OCI-LY1 (cell line): ENCODE data around the gene HTR1B.

Experiments
- CTCF ChIP-seq: fragments of 200-600 bp; sonication (generic), shearing (Covaris generic); IDR thresholded peaks from 2 replicates; pipeline ENCODE4 v1.5.1; 2017; ENCODE audit warnings: mild to moderate bottlenecking, antibody characterized with exemption, low read length, moderate library complexity, mixed read lengths
- EZH2 ChIP-seq: fragments of 200-600 bp; sonication (generic), shearing (Covaris generic); IDR thresholded peaks from 2 replicates; pipeline ENCODE4 v1.8.0; 2017; ENCODE audit warnings: borderline replicate concordance, mixed run types, mild to moderate bottlenecking, antibody characterized with exemption, low read length, moderate library complexity, mixed read lengths

GRCh38 chr6:77464495-77464867, 1.2 kb upstream of the HTR1B start:
- TF ChIP-seq CTCF (no peak), EZH2 (no peak)
